ENCODE results near the gene IRAK2.

DNA sequence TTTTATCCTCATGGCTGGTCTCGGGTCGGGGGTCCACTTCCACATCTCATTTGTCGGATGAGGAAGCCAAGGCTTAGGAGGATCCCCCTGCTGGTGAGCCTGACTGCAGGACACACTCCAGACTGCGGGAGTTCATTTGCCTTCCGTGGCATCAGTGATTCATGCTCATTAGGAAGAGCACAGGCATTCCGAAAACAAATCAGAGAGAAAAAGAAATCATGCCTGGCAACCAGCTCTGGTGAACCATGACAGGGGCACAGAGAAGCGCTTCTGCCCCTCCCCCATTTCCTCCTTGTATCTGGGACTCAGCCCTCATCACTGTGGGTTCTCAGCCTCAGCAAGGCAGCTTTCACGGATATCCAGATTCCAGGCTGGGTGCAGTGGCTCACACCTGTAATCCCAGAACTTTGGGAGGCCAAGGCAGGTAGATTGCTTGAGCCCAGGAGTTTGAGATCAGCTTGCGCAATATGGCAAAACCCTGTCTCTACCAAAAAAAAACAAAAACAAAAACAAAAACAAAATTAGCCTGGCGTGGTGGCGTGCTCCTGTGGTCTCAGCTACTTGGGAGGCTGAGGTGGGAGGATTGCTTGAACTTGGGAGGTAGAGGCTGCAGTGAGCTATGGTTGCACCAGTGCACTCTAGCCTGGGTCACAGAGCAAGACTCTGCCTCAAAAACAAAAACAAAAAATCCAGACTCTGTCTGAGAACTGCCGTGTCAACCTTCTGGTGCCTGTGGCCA lies 28.4 kb downstream of the IRAK2 start:
- TF ChIP-seq, protein P1, sequence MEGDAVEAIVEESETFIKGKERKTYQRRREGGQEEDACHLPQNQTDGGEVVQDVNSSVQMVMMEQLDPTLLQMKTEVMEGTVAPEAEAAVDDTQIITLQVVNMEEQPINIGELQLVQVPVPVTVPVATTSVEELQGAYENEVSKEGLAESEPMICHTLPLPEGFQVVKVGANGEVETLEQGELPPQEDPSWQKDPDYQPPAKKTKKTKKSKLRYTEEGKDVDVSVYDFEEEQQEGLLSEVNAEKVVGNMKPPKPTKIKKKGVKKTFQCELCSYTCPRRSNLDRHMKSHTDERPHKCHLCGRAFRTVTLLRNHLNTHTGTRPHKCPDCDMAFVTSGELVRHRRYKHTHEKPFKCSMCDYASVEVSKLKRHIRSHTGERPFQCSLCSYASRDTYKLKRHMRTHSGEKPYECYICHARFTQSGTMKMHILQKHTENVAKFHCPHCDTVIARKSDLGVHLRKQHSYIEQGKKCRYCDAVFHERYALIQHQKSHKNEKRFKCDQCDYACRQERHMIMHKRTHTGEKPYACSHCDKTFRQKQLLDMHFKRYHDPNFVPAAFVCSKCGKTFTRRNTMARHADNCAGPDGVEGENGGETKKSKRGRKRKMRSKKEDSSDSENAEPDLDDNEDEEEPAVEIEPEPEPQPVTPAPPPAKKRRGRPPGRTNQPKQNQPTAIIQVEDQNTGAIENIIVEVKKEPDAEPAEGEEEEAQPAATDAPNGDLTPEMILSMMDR (IDR thresholded peaks at IDR 0.05) = peak; percentile 47
- TF ChIP-seq ZSCAN20 (CRISPR knock-in tag; IDR thresholded peaks at IDR 0.05) = no peak
- TF ChIP-seq, protein P2, sequence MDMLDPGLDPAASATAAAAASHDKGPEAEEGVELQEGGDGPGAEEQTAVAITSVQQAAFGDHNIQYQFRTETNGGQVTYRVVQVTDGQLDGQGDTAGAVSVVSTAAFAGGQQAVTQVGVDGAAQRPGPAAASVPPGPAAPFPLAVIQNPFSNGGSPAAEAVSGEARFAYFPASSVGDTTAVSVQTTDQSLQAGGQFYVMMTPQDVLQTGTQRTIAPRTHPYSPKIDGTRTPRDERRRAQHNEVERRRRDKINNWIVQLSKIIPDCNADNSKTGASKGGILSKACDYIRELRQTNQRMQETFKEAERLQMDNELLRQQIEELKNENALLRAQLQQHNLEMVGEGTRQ (IDR thresholded peaks at IDR 0.05) = no peak
- no peak for TF ChIP-seq HDAC2 (IDR thresholded peaks at IDR 0.05)
- no peak for TF ChIP-seq POLR2A (IDR thresholded peaks at IDR 0.05; ENCODE audit: low read length)
- TF ChIP-seq ZC3H11A (IDR thresholded peaks at IDR 0.05) = no peak
- TF ChIP-seq RFX5 (IDR thresholded peaks at IDR 0.05) = no peak
- TF ChIP-seq MAZ (IDR thresholded peaks at IDR 0.05; ENCODE audit: borderline replicate concordance, low read depth, low read length) = no peak
- no peak for TF ChIP-seq EP300 (IDR thresholded peaks at IDR 0.05)
- no peak for TF ChIP-seq HOXB13 (CRISPR knock-in tag; IDR thresholded peaks at IDR 0.05; ENCODE audit: low read depth)
- TF ChIP-seq CEBPB (IDR thresholded peaks at IDR 0.05) = peak; percentile 72 to 93; a peak in 3 of 4 replicates
- TF ChIP-seq, protein P3, sequence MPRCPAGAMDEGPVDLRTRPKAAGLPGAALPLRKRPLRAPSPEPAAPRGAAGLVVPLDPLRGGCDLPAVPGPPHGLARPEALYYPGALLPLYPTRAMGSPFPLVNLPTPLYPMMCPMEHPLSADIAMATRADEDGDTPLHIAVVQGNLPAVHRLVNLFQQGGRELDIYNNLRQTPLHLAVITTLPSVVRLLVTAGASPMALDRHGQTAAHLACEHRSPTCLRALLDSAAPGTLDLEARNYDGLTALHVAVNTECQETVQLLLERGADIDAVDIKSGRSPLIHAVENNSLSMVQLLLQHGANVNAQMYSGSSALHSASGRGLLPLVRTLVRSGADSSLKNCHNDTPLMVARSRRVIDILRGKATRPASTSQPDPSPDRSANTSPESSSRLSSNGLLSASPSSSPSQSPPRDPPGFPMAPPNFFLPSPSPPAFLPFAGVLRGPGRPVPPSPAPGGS (IDR thresholded peaks at IDR 0.05) = 0 out of 3 replicates have a peak, but pooled peaks have one; percentile 22
- TF ChIP-seq KDM1A (IDR thresholded peaks at IDR 0.05; ENCODE audit: low read depth) = no peak

Measured in A549 (cell line).